Left ventricle myocardium inferior (tissue), 1 donor: Measurements from ENCODE around the gene SSBP3. TPM values are rescaled to one million over a fixed set of nuclear protein-coding genes. Genes with fewer than 3 reads are reported as not detected.

Source experiments
- DNase-seq: peaks from one replicate; pipeline ENCODE4 v3.0.0-alpha.2; 2020
- H3K27ac ChIP-seq: fragments of 200-600 bp; replicated peaks from 2 replicates; pipeline ENCODE4 v1.8.0; 2021
- H3K27me3 ChIP-seq: fragments of 200-600 bp; 2 replicates; pipeline ENCODE4 v1.8.0; 2021; ENCODE audit warnings: low read depth
- H3K36me3 ChIP-seq: fragments of 200-600 bp; 2 replicates; pipeline ENCODE4 v1.8.0; 2021
- H3K4me1 ChIP-seq: fragments of 200-600 bp; 2 replicates; pipeline ENCODE4 v1.8.0; 2021
- H3K4me3 ChIP-seq: fragments of 200-600 bp; 2 replicates; pipeline ENCODE4 v1.8.0; 2021; ENCODE audit warnings: mild to moderate bottlenecking, moderate library complexity
- H3K9me3 ChIP-seq: fragments of 200-600 bp; replicated peaks from 2 replicates; pipeline ENCODE4 v1.8.0; 2021
- CTCF ChIP-seq: fragments of 200-600 bp; IDR thresholded peaks from 2 replicates; pipeline ENCODE4 v1.8.0; 2021; ENCODE audit warnings: antibody characterized with exemption, mild to moderate bottlenecking, borderline replicate concordance
- intact Hi-C: fragments of 100-400 bp; cut with micrococcal nuclease; formaldehyde crosslinking; loops from one replicate; pipeline ENCODE4 v1.11.0; 2022
- total RNA-seq: library from RNA; stranded (reverse); fragmentation: NEBNext Ultra II Directional; extraction: Animal tissue kit (Norgen Biotek cat#: 25700); gene quantifications from one replicate; pipeline ENCODE4 v1.2.1, GENCODE V29; 2021
- donor health status: DM: no; HTN: yes; CAD: no; lungs with severe emphysema.

SSBP3 gene
- total RNA-seq, 1 donor from 2014 or later, result 57.7 TPM

- no peaks in the 10 kb centered on the region for H3K9me3 ChIP-seq
- peak within 1 kb of the TSS; percentile 80 for H3K27ac ChIP-seq
- peak within 1 kb of the TSS; percentile 87 for H3K4me3 ChIP-seq
- H3K4me1 ChIP-seq, result peaks cover 31% of the 10 kb centered on the region
- peaks cover 36% of the 10 kb centered on the region for H3K36me3 ChIP-seq
- H3K27me3 ChIP-seq, result no peaks in the 10 kb centered on the region
- intact Hi-C loops, result no loop called here
- TF ChIP-seq CTCF, result no peak
- peak; percentile 87 for DNase-seq
Observed at GRCh38 chr1:54199765-54200518, 206.3 kb downstream of the SSBP3 start, which contains the start of the genes CYB5RL and MRPL37. Gene CYB5RL, minus strand, starts transcription at chr1:54200030. Its CDS starts 4,414 bp downstream, at chr1:54195616. Gene MRPL37, plus strand, starts transcription at chr1:54200167. Its CDS starts 77 bp downstream, at chr1:54200244.

GRCh38 chr1:54199151-54199764, 206.9 kb downstream of the SSBP3 start:
- no peak for DNase-seq
- H3K27ac ChIP-seq, result peak overlapping the region; percentile 80
- no peaks in the 10 kb centered on the region for H3K27me3 ChIP-seq
- peaks cover 35% of the 10 kb centered on the region for H3K36me3 ChIP-seq
- intact Hi-C loops, result no loop called here
- no peaks in the 10 kb centered on the region for H3K9me3 ChIP-seq
- peaks cover 31% of the 10 kb centered on the region for H3K4me1 ChIP-seq
- TF ChIP-seq CTCF, result no peak
- H3K4me3 ChIP-seq, result peak overlapping the region; percentile 87

- no peak for DNase-seq
- no peaks in the 10 kb centered on the region for H3K9me3 ChIP-seq
- H3K27me3 ChIP-seq, result no peaks in the 10 kb centered on the region
- H3K36me3 ChIP-seq, result peaks cover 50% of the 10 kb centered on the region
- H3K4me1 ChIP-seq, result no peaks in the 10 kb centered on the region
- H3K27ac ChIP-seq, result no peak overlapping the region
- TF ChIP-seq CTCF, result no peak
- intact Hi-C loops, result no loop called here
- H3K4me3 ChIP-seq, result no peak overlapping the region
Observed at GRCh38 chr1:54193453-54193852, 212.7 kb downstream of the SSBP3 start.

- no peak for TF ChIP-seq CTCF
- Histone ChIP-seq H3K4me1 (no peaks in the 10 kb centered on the region), H3K4me3 (no peak overlapping the region), H3K9me3 (no peaks in the 10 kb centered on the region), H3K36me3 (peaks cover 56% of the 10 kb centered on the region), H3K27me3 (no peaks in the 10 kb centered on the region), H3K27ac (no peak overlapping the region)
- intact Hi-C loops, result no loop called here
- no peak for DNase-seq
Observed at GRCh38 chr1:54191525-54191924, 214.7 kb downstream of the SSBP3 start.

- TF ChIP-seq CTCF, result no peak
- intact Hi-C loops, result no loop called here
- Histone ChIP-seq H3K27me3 (no peaks in the 10 kb centered on the region), H3K4me1 (no peaks in the 10 kb centered on the region), H3K36me3 (peaks cover 51% of the 10 kb centered on the region), H3K9me3 (no peaks in the 10 kb centered on the region), H3K4me3 (no peak overlapping the region), H3K27ac (no peak overlapping the region)
- DNase-seq, result no peak
Observed at GRCh38 chr1:54190526-54190925, 215.7 kb downstream of the SSBP3 start.
